HG02852 (cell line): ENCODE results near the gene ZNF554.

Experiments
- ATAC-seq: cut with Tn5 transposase; IDR thresholded peaks from one replicate; pipeline ENCODE4 v1.9.1; 2021; ENCODE audit warnings: mild to moderate bottlenecking, moderate library complexity; ENCODE audit not compliant: unreplicated experiment

Gene ZNF554

DNA sequence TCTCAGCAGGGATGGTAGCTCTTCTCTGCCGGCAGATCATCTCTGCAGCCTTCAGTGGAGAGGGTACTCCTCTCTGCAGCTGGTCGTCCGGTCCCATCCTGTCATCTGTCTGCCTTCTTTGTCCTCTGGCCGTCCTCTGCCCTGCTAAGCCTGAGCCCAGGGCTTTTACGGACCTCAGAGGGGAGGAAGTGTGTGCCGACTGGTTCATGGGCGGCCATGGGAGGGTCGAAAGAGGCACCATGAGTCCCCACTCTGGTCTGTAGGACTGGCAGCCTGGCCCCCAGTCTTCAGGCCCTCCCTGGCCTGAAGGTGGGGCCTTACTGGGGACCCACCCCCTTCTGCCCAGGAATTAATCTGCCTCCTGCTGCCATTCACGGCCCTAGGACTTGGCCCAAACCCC, 4.0 kb downstream of the ZNF554 start:
- no peak for ATAC-seq

DNA sequence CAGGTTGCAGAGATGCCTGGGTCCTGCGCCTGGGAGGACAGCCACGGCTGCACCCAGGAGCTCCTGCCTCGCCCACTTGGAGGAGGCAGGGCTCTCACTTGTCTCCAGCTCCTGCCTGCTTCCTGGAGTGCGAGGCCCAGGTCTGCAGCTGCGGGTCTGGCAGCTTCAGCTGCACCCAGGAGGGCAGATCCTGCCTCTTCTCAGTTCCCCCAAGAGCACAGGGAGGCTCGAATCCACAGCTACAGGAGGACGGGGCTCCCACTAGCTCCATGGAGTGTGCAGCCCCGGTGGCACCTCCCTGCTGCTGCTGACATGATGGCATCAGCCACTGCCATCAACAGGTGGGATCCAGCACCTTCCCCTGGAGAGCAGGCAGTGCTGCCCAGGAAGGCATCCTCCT, 4.5 kb downstream of the ZNF554 start:
- ATAC-seq, result no peak

DNA sequence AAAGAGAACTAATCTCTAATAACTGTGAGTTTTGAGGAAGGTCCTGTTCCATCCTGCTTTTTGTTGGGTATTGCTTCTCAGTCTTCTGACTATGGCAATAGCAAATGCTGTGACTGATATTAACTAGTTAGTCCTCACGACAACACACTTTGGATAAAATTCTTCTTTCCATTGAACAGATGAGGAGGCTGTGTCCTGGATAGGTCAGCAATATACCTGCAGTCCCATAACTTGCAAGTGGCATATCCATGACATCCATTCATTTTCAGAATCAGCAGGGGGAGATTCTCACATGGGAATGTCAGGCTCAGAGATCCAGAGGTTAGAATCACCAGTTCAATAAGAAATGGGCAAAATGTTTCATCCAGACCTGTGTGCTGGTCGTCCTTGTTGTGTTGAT, 7.4 kb downstream of the ZNF554 start:
- no peak for ATAC-seq

DNA sequence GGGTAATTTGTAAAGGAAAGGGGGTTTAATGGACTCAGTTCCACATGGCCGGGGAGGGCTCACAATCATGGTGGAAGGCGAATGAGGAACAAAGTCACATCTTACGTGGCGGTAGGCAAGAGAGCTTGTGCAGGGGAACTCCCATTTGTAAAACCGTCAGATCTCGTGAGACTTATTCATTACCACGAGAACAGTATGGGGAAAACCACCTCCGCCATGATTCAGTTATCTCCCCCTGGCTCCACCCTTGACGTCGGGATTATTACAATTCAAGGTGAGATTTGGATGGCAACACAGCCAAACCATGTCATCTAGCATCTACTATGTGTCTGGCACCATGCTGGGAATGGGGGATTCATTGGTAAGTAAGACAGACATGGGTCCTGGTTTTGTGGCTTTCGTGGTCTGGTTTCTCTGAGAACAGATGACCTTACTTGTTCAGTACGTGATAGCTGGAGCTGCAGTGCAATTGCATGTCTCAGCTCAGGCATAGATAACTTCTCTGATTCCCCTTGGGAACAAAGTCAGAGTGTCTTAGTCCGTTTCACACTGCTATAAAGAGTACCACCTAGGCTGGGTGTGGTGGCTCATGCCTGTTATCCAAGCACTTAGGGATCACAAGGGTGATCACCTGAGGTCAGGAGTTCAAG, 8.3 kb downstream of the ZNF554 start:
- ATAC-seq, result no peak

DNA sequence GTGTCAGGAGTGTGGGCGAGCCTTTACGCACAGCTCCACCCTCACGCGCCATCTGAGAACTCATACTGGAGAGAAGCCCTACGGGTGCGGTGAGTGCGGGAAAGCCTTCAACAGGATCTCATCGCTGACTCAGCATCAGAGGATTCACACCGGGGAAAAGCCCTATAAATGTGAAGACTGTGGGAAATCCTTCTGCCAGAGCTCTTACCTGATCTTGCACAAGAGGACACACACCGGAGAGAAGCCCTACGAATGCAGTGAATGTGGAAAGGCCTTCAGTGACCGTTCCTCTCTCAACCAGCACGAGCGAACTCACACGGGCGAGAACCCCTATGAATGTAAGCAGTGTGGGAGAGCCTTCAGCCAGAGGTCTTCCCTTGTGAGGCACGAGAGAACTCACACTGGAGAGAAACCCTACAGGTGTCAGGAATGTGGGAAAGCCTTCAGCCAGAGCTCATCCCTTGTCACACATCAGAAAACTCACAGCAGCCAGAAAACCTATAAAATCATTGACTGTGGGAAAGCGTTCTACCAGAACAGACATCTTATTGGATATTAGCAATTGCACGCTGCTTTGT, 14.7 kb downstream of the ZNF554 start:
- no peak for ATAC-seq

DNA sequence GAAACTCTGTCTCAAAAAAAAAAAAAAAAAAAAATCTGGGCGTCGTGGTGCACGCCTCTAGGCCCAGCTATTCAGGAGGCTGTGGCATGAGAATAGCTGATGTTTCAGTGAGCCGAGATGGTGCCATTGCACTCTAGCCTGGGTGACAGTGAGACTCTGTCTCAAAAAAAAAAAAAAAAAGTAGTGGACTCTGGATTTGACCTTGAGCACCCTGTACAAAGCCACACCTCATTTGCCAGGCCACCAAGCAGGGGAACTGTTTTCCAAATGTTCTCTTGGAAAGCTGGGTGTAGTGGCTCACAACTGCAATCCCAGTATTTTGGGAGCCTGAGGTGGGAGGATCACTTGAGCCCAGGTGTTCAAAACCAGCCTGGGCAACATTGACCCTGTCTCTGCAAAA, 17.8 kb downstream of the ZNF554 start:
- ATAC-seq, result no peak

DNA sequence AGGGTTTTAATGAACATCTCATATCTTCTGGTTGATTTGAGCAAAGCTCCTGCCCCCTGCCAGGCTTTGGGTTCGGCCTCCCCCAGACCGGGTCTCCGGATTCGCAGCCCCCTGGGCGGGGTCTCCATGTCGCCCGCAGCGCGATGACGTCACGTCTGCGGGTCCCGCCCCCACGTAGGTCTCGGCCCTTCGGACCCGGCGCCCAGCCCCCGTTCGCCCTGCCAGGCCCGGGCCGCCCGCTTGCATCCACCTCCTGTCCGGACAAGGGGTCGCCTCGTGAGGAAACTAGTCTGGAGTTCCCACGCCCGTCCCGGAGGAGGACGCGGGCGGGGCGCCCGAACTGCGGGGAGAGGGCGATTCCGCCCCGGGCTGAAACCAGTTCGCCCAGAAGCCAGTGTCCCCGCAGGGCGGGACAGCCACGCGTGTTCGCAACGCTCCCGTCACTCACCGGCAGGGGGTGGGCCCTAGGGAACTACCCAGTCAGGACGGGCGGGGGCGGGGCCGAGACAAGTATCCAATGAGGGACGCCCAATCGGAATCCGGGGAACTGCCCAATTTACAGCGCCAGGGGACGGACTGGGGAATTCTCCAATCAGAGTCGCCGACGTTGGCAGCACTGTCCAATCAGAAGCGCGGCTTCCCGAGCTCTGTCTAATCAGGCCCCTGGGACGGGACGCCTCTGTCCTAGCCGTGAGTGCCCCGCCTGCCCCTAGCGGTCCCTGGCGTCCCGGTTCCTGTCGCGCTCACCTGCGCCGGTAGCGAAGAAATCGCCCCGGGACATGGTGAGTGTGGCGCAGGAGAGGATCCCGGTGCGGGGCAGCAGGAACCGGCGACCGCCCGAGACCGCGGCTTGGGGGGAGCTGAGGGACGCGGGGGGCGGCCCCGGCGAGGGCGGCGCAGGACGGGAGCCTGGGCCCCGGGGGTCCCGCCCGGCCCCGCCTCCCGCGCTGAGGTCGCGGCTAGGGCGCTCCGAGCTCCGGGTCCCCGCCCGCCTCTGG, 21.4 kb downstream of the ZNF554 start, which contains the start of gene ZNF555:
TSS of gene ZNF555 (plus strand) at position 682 of the 998 bp plus-strand sequence. CDS start at position 780, 98 bp downstream.
- ATAC-seq, result peak; percentile 95

DNA sequence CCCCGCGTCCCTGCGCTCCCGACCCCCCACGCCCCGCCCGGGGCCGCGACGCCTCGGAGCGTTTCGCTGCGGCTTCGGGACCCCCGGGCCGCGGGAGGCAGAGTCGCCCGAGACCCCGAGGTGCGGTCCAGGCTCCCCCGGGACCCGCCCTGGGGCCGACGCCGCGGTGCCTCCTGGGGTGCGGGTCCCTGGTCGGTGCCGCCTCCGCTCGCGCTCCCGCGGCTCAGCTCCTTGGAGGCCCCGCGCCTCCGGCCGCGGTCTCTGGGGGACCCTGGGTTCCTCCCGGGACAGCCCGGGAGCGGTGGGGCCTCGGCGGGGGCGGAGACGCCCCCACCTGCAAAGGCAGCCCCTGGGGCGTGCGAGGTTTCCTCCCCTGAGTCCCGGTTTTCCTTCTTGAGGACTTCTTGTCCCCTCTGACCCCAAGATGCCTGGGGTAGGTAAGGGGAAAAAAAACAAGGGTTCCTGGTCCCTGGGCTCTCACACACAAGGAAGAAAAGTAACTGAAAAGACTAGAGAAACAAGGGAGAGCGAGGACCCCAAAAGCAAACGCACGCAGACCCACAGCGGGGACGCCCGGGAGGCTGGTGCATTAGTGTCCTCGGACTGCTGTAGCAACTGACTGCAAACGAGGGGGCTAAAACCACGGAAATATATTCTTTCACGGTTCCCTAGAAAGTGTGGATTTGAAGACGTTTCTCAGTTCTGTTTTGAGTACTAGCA, 22.3 kb downstream of the ZNF554 start:
- ATAC-seq, result peak; percentile 6

GRCh38 chr19:2845107-2845506, 25.4 kb downstream of the ZNF554 start:
- no peak for ATAC-seq

- no peak for ATAC-seq
Observed at GRCh38 chr19:2846180-2846894, 26.7 kb downstream of the ZNF554 start.

GRCh38 chr19:2847507-2847906, 27.8 kb downstream of the ZNF554 start:
- ATAC-seq, result no peak

GRCh38 chr19:2848616-2849015, 28.9 kb downstream of the ZNF554 start:
- ATAC-seq, result no peak

GRCh38 chr19:2850256-2850925, 30.7 kb downstream of the ZNF554 start:
- no peak for ATAC-seq

DNA sequence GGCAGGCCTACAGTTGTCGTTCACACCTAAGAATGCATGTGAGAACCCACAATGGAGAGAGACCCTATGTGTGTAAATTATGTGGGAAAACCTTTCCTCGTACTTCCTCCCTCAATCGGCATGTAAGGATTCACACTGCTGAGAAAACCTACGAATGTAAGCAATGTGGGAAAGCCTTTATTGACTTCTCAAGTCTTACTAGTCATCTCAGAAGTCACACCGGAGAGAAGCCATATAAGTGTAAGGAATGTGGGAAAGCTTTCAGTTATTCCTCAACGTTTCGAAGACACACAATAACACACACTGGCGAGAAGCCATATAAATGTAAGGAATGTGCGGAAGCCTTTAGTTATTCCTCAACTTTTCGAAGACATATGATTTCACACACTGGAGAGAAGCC, 32.9 kb downstream of the ZNF554 start:
- ATAC-seq, result no peak

GRCh38 chr19:2853015-2853606, 33.4 kb downstream of the ZNF554 start:
- ATAC-seq, result no peak

DNA sequence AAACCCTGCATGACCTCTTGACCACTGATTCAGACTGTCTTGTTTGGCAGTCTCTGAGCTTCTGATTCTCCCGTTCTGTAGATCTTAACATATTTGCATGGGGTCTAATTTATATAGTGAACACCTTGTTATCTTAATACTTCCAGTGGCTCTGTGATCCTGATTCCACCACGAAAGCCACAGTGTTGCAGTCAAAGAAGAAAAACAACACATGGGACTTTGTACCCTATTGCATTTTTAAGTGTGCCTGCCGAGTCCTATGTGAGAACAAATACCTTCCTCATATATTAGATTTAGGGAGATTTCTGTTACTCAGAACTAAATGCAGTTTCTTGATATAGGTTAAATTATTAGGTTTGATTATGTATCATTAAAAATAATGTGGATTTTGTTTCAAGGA, 35.2 kb downstream of the ZNF554 start:
- no peak for ATAC-seq

DNA sequence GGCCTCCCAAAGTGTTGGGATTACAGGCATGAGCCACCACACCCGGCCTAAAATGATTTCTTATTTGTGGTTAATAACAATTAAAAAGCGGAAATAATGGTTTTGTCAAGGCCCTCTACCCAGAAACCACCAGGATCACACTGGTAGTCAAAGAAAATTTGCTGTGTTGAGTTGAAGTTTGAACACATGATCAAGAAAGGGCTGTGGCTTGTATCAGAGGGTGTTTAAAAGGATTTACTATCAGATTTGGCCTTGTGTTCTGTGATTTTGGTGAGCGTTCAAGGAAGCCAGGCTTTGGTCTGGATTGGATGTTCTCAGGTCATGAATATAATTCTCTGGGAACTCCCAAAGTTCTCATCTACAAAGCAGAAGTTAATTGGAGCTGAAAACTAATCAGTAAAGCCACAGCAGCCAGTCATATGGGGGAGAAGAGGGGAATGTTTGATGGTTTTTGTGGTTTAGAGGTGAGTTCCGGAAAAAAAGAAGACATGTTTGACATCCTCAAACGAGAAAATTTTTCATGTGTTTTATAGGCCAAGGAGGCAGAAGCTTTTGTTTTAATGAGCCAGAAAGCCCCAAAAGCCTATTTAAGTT, 36.9 kb downstream of the ZNF554 start:
- no peak for ATAC-seq

GRCh38 chr19:2858864-2859263, 39.2 kb downstream of the ZNF554 start:
- no peak for ATAC-seq

GRCh38 chr19:2863816-2864215, 44.1 kb downstream of the ZNF554 start:
- ATAC-seq, result no peak
